ENCODE measurements around the gene UBR1.

- TF ChIP-seq CTCF (IDR thresholded peaks at IDR 0.05; ENCODE audit: insufficient read depth, low read length) (no peak), POLR2AphosphoS5 (IDR thresholded peaks at IDR 0.05; ENCODE audit: low read depth) (no peak), REST (IDR thresholded peaks at IDR 0.05; ENCODE audit: insufficient replicate concordance, low read depth) (no peak), GABPA (IDR thresholded peaks at IDR 0.05; ENCODE audit: low read depth) (no peak), SPI1 (IDR thresholded peaks at IDR 0.05; ENCODE audit: borderline replicate concordance, low read depth) (no peak)
Measured at GRCh38 chr15:42994546-42994945, 111.3 kb downstream of the UBR1 start.
